ENCODE results near the gene MAFG. TPM values are rescaled to one million over a fixed set of nuclear protein-coding genes. Genes with fewer than 3 reads are reported as not detected.

The MAFG gene
- total RNA-seq, 1 donor: 32.6 TPM

DNA sequence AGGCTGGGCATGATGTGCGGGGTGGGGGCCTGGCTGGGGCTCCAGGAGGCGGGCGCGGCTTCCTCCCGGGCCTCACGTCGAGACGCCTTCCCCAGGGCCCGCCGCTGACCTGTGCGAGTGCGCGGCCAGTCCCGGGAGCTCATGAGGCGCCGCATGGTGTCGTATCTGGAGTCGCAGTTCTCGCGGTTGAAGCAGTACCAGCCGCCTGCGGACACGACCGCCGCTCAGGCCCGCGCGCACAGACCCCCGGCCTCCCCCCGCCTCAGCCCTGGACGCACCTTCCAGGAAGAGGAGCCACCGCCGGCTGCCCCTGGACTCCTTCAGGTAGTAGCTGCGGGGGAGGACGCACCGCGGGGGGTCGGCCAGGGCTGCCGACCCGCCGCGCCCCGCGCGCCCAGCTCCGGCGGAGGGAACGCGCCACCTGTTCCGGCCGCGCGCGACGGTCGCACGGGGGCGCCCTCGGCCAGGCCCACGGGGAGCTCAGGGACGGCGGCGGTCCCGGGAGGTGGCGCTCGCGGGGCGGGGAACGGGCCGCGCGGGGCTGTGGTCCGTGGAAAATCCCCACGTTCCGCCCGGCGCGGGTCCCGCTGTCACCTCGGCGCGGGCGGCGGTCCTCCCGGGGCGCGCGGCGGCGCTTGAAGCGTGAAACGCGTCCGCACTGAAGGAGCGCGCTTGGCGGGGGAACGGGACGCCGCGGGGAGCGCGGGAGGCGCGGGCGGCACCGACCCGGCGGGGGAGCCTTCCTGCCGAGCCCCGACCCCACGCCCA is 32.0 kb upstream of the MAFG start:
- no peak overlapping the region for H2AFZ ChIP-seq (ENCODE audit: low read length)
- peak; percentile 42 for TF ChIP-seq CTCF (IDR thresholded peaks at IDR 0.05; ENCODE audit: extremely low read depth, low read depth, low read length)

DNA sequence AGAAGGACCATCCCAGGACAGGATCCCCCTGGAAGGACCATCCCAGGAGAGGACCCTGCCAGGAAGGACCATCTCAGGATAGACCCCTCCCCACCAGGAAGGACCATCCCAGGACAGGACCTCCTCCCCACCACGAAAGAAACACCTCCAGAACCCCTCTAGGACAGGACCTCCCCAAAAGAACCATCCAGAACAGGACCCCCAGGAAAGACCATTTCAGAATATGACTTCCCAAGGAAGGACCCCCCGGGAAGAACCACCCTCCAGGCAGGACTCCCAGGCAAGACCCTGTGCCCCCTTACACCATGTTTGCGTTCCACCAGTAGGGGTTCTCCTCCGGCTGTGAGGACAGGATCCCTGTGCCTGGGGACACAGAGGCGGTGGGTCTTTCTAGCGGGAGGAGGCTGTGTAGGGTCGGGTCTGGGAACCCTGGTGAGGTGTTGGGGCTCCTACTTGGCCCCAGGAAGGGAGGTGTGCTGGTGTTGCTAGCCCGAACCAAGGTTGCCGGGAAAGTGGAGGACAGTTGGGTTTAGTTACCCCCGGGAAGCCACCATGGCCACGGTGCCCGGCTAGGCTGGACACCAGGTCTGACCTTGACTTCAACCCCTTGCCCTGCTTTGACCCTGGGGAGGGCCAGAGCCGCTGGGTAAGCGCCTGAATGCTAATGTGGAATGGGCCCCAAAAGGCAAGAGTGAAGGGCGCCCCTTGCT is 31.3 kb upstream of the MAFG start:
- Histone ChIP-seq H3K9me3 (ENCODE audit: low read depth, low read length) (no peaks in the 10 kb centered on the region), H3K4me3 (ENCODE audit: insufficient read depth, low read length) (no peak overlapping the region), H2AFZ (ENCODE audit: low read length) (no peak overlapping the region), H3K4me2 (ENCODE audit: insufficient read depth, low read length) (no peak overlapping the region), H3K79me2 (ENCODE audit: insufficient read depth, low read length) (no peaks in the 10 kb centered on the region), H4K20me1 (ENCODE audit: insufficient read depth, low read length) (peaks cover 3% of the 10 kb centered on the region), H3K36me3 (ENCODE audit: insufficient read depth, low read length) (no peaks in the 10 kb centered on the region), H3K27ac (ENCODE audit: low read depth, low read length) (no peak overlapping the region), H3K4me1 (ENCODE audit: insufficient read depth, low read length) (no peaks in the 10 kb centered on the region), H3K27me3 (ENCODE audit: insufficient read depth, low read length) (peaks cover 43% of the 10 kb centered on the region)
- TF ChIP-seq CTCF (IDR thresholded peaks at IDR 0.05; ENCODE audit: extremely low read depth, low read depth, low read length): no peak
- peak; percentile 73 for DNase-seq (ENCODE audit: insufficient read length, low spot score, missing footprints)

More for the DNA sequence above, 32.0 kb upstream of the MAFG start:
- no peak overlapping the region for H3K27ac ChIP-seq (ENCODE audit: low read depth, low read length)
- peak overlapping the region; percentile 53 for H3K4me2 ChIP-seq (ENCODE audit: insufficient read depth, low read length)
- H3K4me3 ChIP-seq (ENCODE audit: insufficient read depth, low read length): peak overlapping the region; percentile 35
- H3K79me2 ChIP-seq (ENCODE audit: insufficient read depth, low read length): no peaks in the 10 kb centered on the region
- peak; percentile 97 for DNase-seq (ENCODE audit: insufficient read length, low spot score, missing footprints)
- no peaks in the 10 kb centered on the region for H3K36me3 ChIP-seq (ENCODE audit: insufficient read depth, low read length)
- H4K20me1 ChIP-seq (ENCODE audit: insufficient read depth, low read length): peaks cover 3% of the 10 kb centered on the region
- no peaks in the 10 kb centered on the region for H3K4me1 ChIP-seq (ENCODE audit: insufficient read depth, low read length)
- peaks cover 45% of the 10 kb centered on the region for H3K27me3 ChIP-seq (ENCODE audit: insufficient read depth, low read length)
- no peaks in the 10 kb centered on the region for H3K9me3 ChIP-seq (ENCODE audit: low read depth, low read length)

DNA sequence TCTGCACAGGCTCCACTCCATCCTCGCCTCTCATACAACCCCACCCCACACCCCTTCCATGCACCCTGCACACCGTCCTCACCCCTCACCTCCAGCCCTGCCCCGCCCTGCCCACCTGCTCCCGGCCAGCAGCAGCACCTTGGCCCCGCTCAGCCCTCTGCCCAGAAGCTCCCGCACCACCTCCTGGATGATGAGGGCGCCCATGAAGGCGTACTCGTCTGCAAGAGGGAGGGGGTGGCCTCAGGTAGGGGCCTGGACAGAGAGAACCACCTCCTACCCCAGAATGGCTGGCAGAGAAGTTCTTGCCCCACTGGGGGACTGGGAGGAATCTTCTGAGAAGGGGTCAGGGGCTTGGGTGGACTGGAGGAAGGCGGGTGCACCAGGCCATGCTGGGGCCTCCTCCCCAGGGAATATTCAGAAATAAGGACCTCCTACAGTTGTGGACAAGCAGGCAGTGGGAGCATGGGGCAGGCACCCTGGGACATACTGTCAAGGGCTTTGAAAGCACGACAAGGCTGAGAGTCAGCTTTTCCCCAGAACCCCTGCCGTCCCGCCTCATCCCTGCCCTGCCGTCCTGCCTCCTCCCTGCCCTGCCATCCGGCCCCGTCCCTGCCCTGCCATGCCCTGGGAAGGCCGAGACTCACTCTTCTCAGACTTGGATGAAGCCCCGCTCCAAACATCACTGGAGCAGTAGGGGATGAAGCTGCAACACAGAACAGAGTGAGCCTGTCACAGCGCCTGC is 30.3 kb upstream of the MAFG start:
- H3K9me3 ChIP-seq (ENCODE audit: low read depth, low read length): no peaks in the 10 kb centered on the region
- no peak overlapping the region for H2AFZ ChIP-seq (ENCODE audit: low read length)
- no peak overlapping the region for H3K4me2 ChIP-seq (ENCODE audit: insufficient read depth, low read length)
- peaks cover 38% of the 10 kb centered on the region for H3K27me3 ChIP-seq (ENCODE audit: insufficient read depth, low read length)
- no peak overlapping the region for H3K27ac ChIP-seq (ENCODE audit: low read depth, low read length)
- H3K36me3 ChIP-seq (ENCODE audit: insufficient read depth, low read length): no peaks in the 10 kb centered on the region
- peak; percentile 77 for DNase-seq (ENCODE audit: insufficient read length, low spot score, missing footprints)
- peaks cover 3% of the 10 kb centered on the region for H4K20me1 ChIP-seq (ENCODE audit: insufficient read depth, low read length)
- no peaks in the 10 kb centered on the region for H3K4me1 ChIP-seq (ENCODE audit: insufficient read depth, low read length)
- H3K79me2 ChIP-seq (ENCODE audit: insufficient read depth, low read length): no peaks in the 10 kb centered on the region
- H3K4me3 ChIP-seq (ENCODE audit: insufficient read depth, low read length): no peak overlapping the region
- TF ChIP-seq CTCF (IDR thresholded peaks at IDR 0.05; ENCODE audit: extremely low read depth, low read depth, low read length): no peak
